Psoas muscle (tissue), 8 donors: ENCODE data around the gene COL23A1. TPM values are rescaled to one million over a fixed set of nuclear protein-coding genes. Genes with fewer than 3 reads are reported as not detected.

Experiments used
- ATAC-seq, 4 donors: fragments of 200-7000 bp; cut with Tn5 transposase; one replicate each; pipeline ENCODE4 v1.9.1; 2020; ENCODE audit warnings: moderate library complexity in 3 of 4, mild to moderate bottlenecking in 2 of 4
- DNase-seq, 2 donors: peaks; one replicate each; pipeline ENCODE4 v3.0.0-alpha.2; 2020
- H3K27ac ChIP-seq: fragments of 200-600 bp; one replicate; pipeline ENCODE4 v1.8.0; 2022
- H3K27me3 ChIP-seq, 3 donors: fragments of 200-600 bp in 1 of 3; one replicate each; pipeline versions ENCODE4 v1.6.1 to v1.8.0; 2013 to 2022; ENCODE audit warnings: low read length in 2 of 3, mild to moderate bottlenecking in 2 of 3, moderate library complexity in 1 of 3; ENCODE audit not compliant: insufficient read depth in 3 of 3
- H3K36me3 ChIP-seq, 2 donors: fragments of 200-600 bp in 1 of 2; one replicate each; pipeline versions ENCODE4 v1.6.1 to v1.8.0; 2013 to 2022; ENCODE audit warnings: low read depth in 1 of 2, mild to moderate bottlenecking in 1 of 2, moderate library complexity in 1 of 2; ENCODE audit not compliant: insufficient read depth in 1 of 2
- H3K4me1 ChIP-seq: fragments of 200-600 bp; one replicate; pipeline ENCODE4 v1.8.0; 2022
- H3K4me3 ChIP-seq: fragments of 200-600 bp; one replicate; pipeline ENCODE4 v1.8.0; 2022; ENCODE audit warnings: mild to moderate bottlenecking
- H3K9me3 ChIP-seq: fragments of 200-600 bp; one replicate; pipeline ENCODE4 v1.8.0; 2022
- WGBS, 3 donors: extraction: QIAGEN DNeasy Blood & Tissue Kit; methylation state at CpG; one replicate each; pipeline versions ENCODE4 v1.1.6 to v1.1.7; 2013; 5-methylcytosine and 5-hydroxymethylcytosine counted together
- intact Hi-C, 2 donors: fragments of 100-400 bp; cut with DNase I; formaldehyde crosslinking; loops; one replicate each; pipeline versions ENCODE4 v1.11.0 to v1.14.2; 2022
- polyA plus RNA-seq, 3 donors: library from polyadenylated mRNA; stranded (reverse); fragments of 200-250 nt; gene quantifications; one replicate each; pipeline ENCODE4 v1.2.3, GENCODE V29; 2013
- total RNA-seq, 4 donors: library from RNA; stranded (reverse); fragmentation: NEBNext Ultra II Directional in 2 of 4; extraction: Animal tissue kit (Norgen Biotek cat#: 25700) in 2 of 4; gene quantifications; one replicate each; pipeline versions ENCODE4 v1.2.1 to v1.2.4, GENCODE V29; 2021 to 2023
- TF ChIP-seq, protein P1 (sequence below): fragments of 200-600 bp; IDR thresholded peaks from one replicate; pipeline ENCODE4 v1.8.0; 2022; ENCODE audit warnings: antibody characterized with exemption
- donor health status: healthy with polysubstance abuse.
- donor health status: DM: no; HTN: no; CAD: no; lungs with moderate emphysema.
- donor health status: Bipolar disorder and iron deficiency.
- donor health status: healthy.
- donor health status: DM: yes; HTN: yes; CAD: no.
- donor health status: DM: no; HTN: no; CAD: no.
- donor health status: DM: no; HTN: no; CAD: no.
- donor health status: DM: yes; HTN: yes; CAD: no.

The COL23A1 gene
- total and polyA plus RNA-seq, 7 donors, result 0.66 to 3.0 (median 1.2) TPM

DNA sequence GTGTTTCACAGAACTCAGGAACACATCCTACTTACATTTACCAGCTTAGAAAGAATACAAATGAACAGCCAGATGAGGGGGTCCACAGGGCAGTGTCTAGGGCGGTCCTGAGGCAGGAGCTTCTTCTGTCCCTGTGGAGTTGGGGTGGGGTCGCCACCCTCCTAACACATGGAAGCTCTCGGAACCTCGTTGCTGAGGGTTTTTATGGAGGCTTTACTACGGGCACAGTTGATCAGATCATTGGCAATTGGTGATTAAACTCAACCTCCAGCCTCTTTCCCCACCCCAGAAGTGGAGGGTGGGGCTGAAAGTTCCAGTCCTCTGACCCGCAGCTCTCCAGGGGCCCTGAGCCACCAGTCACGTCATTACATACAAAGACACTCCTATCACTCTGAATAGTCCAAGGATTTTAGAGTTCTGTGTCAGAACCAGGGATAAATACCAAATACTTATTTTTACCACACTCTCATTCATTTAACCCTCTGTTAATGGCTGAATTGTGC is 156.9 kb downstream of the COL23A1 start:
- intact Hi-C loops, result no loop called here
- no peak overlapping the region for H3K27ac ChIP-seq
- 84 to 91% (median 90%) methylated on average over 7 of the region's 7 CpGs for WGBS, 3 donors
- DNase-seq (no peak), ATAC-seq (no peak)
- TF ChIP-seq, protein P1, sequence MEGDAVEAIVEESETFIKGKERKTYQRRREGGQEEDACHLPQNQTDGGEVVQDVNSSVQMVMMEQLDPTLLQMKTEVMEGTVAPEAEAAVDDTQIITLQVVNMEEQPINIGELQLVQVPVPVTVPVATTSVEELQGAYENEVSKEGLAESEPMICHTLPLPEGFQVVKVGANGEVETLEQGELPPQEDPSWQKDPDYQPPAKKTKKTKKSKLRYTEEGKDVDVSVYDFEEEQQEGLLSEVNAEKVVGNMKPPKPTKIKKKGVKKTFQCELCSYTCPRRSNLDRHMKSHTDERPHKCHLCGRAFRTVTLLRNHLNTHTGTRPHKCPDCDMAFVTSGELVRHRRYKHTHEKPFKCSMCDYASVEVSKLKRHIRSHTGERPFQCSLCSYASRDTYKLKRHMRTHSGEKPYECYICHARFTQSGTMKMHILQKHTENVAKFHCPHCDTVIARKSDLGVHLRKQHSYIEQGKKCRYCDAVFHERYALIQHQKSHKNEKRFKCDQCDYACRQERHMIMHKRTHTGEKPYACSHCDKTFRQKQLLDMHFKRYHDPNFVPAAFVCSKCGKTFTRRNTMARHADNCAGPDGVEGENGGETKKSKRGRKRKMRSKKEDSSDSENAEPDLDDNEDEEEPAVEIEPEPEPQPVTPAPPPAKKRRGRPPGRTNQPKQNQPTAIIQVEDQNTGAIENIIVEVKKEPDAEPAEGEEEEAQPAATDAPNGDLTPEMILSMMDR, result no peak
- peaks cover 0 to 3% (median 0%) of the 10 kb centered on the region in 3 donors for H3K27me3 ChIP-seq
- no peaks in the 10 kb centered on the region for H3K36me3 ChIP-seq
- H3K4me3 ChIP-seq, result no peak overlapping the region
- H3K4me1 ChIP-seq, result peaks cover 9% of the 10 kb centered on the region
- no peaks in the 10 kb centered on the region for H3K9me3 ChIP-seq

DNA sequence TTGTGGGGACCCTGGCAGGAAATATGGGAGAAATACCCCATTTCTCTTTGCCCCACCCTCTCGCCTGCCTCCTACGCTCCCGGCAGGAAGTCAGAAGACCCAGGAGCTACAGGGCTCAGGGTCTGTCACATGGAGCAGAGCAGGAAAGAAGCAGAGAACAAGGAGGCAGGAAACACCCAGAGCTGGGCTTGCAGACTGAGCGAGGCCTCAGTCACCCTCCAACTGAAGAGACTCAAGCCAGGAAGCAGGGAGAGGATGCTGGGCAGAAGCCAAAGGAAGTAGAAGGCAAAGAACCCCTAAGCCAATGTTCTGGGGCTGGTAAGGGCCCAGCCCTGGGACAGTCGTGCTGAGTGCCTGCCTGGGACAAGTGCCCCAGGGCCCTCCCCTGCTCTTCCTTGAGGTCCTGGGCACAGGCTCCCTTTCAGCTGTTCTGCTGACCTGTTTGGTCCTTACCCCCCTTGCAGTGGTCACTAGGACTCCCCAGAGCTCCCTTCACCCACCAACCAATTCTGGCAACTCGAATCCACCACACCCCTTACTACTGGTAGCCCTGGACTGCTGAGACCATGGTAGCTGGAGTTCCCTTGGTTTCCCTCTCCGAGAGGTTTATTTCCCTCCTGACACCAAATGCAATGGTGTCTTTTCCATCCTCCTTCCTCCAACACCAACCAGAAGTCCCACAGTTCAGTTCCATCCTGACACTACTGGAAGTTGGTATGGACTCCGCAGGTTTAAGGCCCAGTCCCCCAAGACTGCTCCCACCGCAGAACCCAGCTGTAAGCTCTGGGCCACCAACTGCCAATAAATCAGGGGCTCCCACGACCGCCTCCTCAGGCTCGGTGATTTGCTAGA is 157.5 kb downstream of the COL23A1 start:
- ATAC-seq (no peak), DNase-seq (no peak)
- no peaks in the 10 kb centered on the region for H3K36me3 ChIP-seq
- peaks cover 0 to 3% (median 0%) of the 10 kb centered on the region in 3 donors for H3K27me3 ChIP-seq
- H3K4me3 ChIP-seq, result no peak overlapping the region
- intact Hi-C loops, result no loop called here
- H3K4me1 ChIP-seq, result peaks cover 14% of the 10 kb centered on the region
- no peak overlapping the region for H3K27ac ChIP-seq
- no peaks in the 10 kb centered on the region for H3K9me3 ChIP-seq
- WGBS, 3 donors, result 79 to 87% (median 85%) methylated on average over 12 of the region's 12 CpGs
- TF ChIP-seq, protein P1, result no peak

DNA sequence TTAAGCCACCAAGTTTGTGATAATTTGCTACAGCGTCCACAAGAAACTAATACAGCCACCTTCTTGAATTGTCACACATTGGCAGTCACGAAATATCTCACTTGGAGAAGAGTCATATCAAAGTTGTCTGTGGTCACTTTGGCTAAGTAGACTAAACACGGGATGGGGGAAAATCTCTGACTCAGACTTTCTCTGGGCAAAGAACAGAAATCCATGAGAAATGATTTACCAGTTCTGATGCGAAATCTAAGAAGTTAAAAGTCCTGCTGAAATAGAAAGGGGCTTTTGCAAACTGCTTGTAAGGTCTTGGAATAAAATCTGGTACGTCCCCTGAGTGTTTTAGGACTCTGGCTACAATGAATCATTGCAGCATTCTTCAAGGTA is 158.4 kb downstream of the COL23A1 start:
- DNase-seq, result no peak
- no peaks in the 10 kb centered on the region for H3K27me3 ChIP-seq
- H3K4me3 ChIP-seq, result no peak overlapping the region
- no peaks in the 10 kb centered on the region for H3K36me3 ChIP-seq
- H3K9me3 ChIP-seq, result no peaks in the 10 kb centered on the region
- no peak for ATAC-seq
- H3K27ac ChIP-seq, result no peak overlapping the region
- intact Hi-C loops, result no loop called here
- H3K4me1 ChIP-seq, result peaks cover 14% of the 10 kb centered on the region
- 88 to 93% (median 89%) methylated on average over 5 of the region's 5 CpGs for WGBS, 3 donors
- TF ChIP-seq, protein P1, result no peak

DNA sequence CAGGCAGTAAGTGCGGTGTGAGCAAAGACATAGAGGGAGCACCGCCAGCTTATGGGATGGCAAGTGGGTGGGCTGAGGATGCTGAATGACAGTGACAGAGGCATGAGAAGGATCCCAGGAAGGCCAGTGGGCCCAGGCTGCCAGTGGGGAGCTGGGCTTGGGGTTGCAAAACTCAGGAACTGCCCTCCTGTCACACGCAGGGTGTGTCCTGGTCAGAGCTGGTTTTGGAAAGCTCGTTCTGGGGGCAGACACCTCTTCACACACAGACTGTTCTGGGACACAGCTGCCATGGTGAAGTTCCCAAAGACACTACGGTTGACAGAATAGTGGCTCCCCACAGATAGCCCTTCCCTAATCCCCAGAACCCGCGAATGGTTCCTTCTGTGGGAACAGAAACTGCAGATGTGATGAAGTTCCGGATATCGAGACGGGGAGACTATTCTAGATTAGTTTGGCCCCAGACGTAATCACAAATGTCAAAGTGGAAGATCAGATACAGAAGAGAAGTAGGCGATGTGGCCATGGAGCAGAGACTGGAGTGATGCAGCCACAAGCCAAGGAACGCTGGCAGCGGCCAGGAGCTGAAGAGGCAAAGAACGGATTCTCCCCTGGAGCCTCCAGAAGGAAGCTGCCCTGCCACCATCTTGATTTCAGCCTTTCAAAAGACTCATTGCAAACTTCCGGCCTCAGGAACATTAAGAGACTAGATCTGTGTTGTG is 159.0 kb downstream of the COL23A1 start:
- intact Hi-C loops, result no loop called here
- no peak for DNase-seq
- WGBS, 3 donors, result 92 to 97% (median 96%) methylated on average over 16 of the region's 16 CpGs
- Histone ChIP-seq H3K27me3 (no peaks in the 10 kb centered on the region), H3K4me3 (no peak overlapping the region), H3K27ac (no peak overlapping the region), H3K4me1 (peaks cover 14% of the 10 kb centered on the region), H3K36me3 (no peaks in the 10 kb centered on the region), H3K9me3 (no peaks in the 10 kb centered on the region)
- TF ChIP-seq, protein P1, result no peak
- no peak for ATAC-seq
